PC-9 (cell line): Measurements from ENCODE around the gene WDR88.

Source experiments
- EZH2 ChIP-seq: fragments of 200-600 bp; sonication (generic); IDR thresholded peaks from 2 replicates; pipeline ENCODE4 v1.8.0; 2017; ENCODE audit warnings: antibody characterized with exemption, low read depth
- TF ChIP-seq, protein P1 (sequence below): fragments of 200-600 bp; sonication (generic); conservative IDR thresholded peaks from 2 replicates; pipeline ENCODE4 v1.6.1; 2017; ENCODE audit warnings: mixed run types, antibody characterized with exemption, mild to moderate bottlenecking, moderate library complexity

DNA sequence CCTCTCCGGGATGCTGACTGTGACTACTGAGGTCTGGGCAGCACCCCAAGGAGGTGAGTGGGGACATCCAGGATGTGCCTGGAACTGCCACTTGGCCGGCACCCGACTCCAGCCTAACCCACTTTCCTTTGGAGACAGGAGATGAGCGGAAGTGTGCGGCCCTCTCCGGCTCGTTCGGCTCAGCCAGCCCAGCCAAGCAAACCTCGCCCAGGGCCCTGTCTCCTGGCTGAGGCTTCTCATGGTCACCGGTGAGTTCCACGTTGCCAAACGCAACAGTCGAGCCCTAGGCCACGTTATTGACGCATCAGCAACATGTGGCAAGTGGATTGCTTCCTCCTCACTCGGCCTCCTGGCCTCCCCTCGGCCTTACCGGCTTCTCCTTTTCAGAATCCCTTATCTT is 88.2 kb downstream of the WDR88 start:
- TF ChIP-seq, protein P1, sequence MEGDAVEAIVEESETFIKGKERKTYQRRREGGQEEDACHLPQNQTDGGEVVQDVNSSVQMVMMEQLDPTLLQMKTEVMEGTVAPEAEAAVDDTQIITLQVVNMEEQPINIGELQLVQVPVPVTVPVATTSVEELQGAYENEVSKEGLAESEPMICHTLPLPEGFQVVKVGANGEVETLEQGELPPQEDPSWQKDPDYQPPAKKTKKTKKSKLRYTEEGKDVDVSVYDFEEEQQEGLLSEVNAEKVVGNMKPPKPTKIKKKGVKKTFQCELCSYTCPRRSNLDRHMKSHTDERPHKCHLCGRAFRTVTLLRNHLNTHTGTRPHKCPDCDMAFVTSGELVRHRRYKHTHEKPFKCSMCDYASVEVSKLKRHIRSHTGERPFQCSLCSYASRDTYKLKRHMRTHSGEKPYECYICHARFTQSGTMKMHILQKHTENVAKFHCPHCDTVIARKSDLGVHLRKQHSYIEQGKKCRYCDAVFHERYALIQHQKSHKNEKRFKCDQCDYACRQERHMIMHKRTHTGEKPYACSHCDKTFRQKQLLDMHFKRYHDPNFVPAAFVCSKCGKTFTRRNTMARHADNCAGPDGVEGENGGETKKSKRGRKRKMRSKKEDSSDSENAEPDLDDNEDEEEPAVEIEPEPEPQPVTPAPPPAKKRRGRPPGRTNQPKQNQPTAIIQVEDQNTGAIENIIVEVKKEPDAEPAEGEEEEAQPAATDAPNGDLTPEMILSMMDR: no peak
- no peak for TF ChIP-seq EZH2
